Renal cortex interstitium (tissue), 11 donors: ENCODE data around the gene KNDC1. TPM values are rescaled to one million over a fixed set of nuclear protein-coding genes. Genes with fewer than 3 reads are reported as not detected.
"Not testable (repeated sequence)": the region's sequence is repeated elsewhere in the genome, so short reads cannot be mapped to it uniquely, and the experiment has no call there.

ENCODE experiments used
- DNase-seq, 11 donors: peaks; one replicate each; pipeline ENCODE4 v3.0.0-alpha.2; 2013; ENCODE audit warnings: low read depth in 9 of 11, low spot score in 4 of 11; ENCODE audit errors: extremely low read depth in 1 of 11
- polyA plus RNA-seq, 3 donors: library from polyadenylated mRNA; unstranded; fragments of 120-200 nt; gene quantifications; one replicate each; pipeline ENCODE4 v1.2.1, GENCODE V29; 2013; ENCODE audit not compliant: insufficient read length in 3 of 3

The KNDC1 gene
- polyA plus RNA-seq, 3 donors, result 4.9 to 9.1 (median 7.8) TPM

DNA sequence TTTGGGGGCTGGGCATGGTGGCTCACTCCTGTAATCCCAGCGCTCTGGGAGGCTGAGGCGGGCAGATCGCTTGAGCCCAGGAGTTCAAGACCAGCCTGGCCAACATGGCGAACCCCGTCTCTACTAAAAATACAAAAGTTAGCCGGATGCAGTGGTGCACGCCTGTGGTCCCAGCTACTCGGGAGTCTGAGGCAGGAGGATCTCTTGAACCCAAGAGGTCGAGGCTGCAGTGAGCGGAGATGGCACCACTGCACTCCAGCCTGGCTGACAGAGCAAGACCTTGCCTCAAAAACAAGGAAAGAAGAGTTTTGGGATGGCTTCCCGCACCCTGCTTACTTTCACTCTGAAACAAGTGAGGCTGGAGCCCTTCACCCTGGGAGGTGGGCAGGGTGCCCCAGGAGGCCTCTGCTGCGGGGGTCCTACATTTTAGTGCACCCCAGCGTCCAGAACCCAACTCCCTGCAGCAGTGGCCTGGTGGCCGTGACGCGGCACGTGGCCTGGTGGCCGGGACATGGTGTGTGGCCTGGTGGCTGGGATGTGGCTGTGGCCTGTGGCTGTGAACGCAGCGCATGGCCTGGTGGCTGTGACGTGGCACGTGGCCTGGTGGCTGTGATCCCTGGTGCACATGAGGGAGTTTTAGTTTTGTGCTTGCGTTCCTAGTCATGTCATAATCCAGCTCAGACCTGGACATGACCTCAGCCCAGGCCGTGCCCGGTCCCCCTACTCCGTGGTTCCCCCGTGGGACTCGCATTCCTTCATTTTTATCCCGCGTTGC lies 9.3 kb downstream of the KNDC1 start:
- DNase-seq, result no peak

DNA sequence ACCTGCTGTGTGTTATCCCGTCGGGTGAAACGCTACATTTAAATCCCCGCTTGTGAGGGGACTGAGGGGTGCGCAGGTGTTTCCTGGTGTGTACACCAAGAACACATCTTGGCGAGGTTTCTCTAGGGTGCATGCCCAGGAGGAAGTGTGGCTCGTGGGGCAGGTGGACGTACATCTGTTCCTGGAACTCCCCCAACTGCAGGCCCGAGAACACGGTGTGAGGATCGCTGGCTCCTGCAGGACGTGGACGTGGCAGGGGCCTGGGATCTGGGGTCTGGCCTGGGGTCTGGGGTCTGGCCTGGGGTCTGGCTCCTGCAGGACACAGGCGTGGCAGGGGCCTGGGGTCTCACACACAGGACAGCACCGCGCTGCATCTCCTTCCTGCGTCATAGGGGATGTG lies 10.1 kb downstream of the KNDC1 start:
- DNase-seq, result no peak

- DNase-seq, result no peak
Measured at GRCh38 chr10:133173860-133174640, 14.0 kb downstream of the KNDC1 start.

GRCh38 chr10:133174689-133175263 lies 14.8 kb downstream of the KNDC1 start:
- DNase-seq, result no peak

DNA sequence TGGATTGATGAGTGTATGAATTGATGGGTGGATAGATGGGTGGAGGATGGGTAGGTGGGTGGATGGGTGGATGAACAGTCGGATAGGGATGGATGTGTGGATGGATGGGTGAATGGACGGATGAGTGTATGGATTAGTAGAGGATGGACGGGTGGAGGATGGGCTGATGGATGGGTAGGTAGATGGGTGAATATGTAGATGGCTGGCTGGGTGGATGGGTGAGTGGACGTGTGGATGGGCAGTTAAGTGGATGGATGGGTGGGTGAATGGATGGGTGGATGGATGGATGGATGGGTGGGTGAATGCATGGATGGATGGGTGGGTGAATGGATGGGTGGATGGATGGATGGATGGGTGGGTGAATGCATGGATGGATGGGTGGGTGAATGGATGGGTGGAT lies 15.6 kb downstream of the KNDC1 start:
- not testable (repeated sequence) for DNase-seq

GRCh38 chr10:133176546-133176945 lies 16.5 kb downstream of the KNDC1 start:
- DNase-seq, result no peak

- DNase-seq, result no peak
Measured at GRCh38 chr10:133177380-133178157, 17.6 kb downstream of the KNDC1 start.

DNA sequence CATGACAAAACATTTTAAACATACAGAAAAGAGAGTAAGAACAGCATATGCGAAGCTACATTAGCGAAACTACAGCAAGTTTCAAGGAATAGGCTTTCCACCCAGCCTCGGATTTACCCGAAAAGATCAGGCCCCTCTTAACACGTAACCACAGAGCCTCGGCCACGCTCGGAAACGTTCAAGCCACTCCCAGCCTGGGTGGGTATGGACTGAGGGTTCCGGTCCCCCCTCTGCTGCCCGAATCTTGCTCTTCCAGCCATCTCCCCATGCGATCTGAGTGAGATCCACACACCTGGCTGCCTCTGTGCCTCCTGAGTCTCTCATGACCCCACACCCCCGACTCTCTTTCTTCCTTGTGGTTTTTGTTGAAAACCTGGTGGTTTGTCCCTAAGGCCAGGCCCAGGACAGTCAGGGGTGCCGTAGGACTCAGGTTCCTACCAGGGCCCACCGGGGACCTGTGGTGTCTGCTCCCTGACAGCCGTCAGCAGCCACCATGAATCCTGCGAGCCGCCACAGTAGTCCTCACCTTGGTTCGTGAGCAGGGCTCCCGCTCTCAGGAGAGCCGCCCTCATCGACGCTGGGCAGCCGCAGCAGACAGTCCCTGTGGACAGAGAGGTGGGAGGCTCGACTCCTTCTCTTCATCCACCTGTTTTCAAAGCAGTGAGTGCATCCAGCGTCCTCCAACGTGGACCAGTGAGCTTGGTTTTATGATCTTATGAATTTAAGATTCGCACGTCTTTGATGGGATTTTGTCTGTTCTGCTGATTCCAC lies 18.5 kb downstream of the KNDC1 start:
- no peak for DNase-seq

DNA sequence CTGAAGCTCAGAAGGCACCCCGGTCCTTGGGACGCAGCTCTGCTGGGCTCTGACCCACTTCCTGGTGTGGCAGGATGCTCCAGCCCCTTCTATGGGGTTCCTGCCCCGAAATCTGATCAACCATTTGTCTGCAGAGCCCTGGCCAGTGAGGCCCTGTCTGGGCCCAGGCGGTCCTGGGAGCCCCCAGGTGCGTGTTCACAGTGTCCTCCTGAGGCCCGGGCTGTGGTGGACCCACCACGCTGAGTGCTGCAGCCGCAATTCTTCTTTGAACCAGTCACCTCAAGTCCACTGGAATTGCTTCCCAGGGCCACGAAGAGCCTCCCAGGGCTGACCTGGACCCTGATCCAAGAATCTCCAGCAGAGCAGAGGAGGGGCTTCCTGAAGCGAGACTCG lies 19.1 kb downstream of the KNDC1 start:
- no peak for DNase-seq

GRCh38 chr10:133179651-133180050 lies 19.6 kb downstream of the KNDC1 start:
- no peak for DNase-seq

GRCh38 chr10:133180192-133180964 lies 20.4 kb downstream of the KNDC1 start:
- DNase-seq, result no peak

DNA sequence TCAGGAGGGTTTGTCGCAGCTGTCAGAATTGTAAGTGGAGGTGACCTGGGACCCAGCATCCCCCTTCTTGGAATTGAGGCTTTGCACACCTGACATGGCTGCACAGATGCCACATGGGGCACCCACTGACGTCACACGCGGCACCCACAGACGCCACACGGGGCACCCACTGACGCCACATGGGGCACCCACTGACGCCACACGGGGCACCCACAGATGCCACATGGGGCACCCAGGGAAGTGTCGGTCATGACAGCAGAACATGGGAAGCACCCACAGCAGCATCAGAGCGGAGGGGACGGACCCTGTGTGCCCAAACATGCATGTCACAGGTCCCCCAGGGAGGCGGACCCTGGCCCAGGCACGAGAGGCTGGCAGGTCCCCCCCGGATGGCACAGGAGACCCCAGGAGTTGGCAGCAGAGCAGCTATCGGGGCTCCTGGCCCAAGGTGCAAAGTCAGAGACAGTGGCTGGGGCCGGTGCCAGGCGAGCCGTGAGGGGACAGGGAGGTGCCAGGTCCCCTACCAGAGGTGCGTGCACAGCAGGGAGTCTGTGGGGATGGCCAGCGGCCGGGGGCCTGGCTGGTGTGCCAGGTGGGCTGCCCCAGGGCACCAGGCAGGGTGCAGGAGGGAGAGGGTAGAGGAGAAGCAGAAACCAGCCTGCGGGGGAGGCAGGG lies 21.1 kb downstream of the KNDC1 start:
- no peak for DNase-seq

DNA sequence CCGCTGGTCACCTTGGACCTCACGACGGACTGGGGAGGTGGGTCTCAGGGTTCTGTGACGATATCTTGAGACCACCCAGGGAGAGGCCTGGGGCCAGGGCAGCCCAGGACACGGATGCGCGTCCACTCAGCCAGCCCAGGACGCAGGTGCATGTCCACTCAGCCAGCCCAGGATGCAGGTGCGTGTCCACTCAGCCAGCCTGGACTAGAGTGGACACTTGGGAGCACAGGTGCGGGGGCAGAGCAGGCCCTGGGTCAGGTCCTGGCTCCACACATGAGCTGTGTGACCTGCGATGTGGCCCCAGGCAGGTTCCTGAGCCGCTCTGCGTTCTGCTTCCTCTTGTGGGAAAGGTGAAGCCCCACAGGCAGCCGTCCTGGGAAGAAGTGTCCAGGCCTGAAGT lies 22.2 kb downstream of the KNDC1 start:
- DNase-seq, result no peak

DNA sequence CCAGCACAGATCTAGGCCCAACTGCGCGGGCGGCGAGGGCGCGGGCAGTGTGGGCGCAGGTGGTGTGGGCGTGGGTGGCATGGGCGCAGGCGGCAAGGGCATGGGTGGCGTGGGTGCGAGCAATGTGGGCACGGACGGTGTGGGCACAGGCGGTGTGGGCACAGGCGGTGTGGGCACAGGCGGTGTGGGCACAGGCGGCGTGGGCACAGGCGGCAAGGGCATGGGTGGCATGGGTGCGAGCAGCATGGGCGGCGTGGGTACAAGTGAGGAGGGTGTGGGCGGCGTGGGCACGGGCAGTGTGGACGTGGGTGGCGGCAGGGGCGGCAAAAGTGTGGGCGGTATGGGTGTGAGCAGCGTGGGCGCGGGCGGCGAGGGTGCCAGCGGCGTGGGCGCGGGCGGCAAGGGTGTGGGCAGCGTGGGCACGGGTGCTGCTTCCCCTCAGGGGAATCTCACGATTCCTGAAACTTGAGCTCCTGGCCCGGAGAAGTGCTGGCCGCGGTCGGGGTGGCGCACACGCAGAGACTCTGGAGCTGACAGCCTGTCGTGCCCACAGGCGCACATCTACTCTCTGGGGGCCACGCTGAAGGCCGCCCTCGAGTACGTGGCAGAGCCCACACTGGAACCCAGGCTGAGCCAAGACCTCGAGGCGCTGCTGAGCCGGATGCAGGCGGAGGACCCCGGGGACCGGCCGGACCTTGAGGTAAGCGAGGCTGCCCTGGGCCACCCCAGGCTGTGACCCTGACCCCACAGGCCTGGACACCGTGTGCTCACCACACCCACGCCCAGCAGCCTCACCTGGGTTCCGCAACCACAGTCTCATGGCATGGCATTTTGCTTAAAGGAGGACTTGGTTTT lies 23.0 kb downstream of the KNDC1 start:
- no peak for DNase-seq

- DNase-seq, result no peak
Measured at GRCh38 chr10:133183646-133184378, 23.8 kb downstream of the KNDC1 start.
